DND-41 (cell line): ENCODE measurements around the gene S100A12.

ENCODE experiments used
- EZH2 ChIP-seq: IDR thresholded peaks from 3 replicates; pipeline ENCODE4 v1.6.1; 2012; ENCODE audit warnings: borderline replicate concordance, low read depth, mild to moderate bottlenecking, moderate library complexity, low read length, inconsistent platforms; ENCODE audit not compliant: severe bottlenecking
- TF ChIP-seq, protein P1 (sequence below): IDR thresholded peaks from 2 replicates; pipeline ENCODE4 v1.5.1; 2012; ENCODE audit warnings: borderline replicate concordance, low read length, moderate library complexity, mild to moderate bottlenecking; ENCODE audit not compliant: poor library complexity, severe bottlenecking; ENCODE audit errors: extremely low read depth

DNA sequence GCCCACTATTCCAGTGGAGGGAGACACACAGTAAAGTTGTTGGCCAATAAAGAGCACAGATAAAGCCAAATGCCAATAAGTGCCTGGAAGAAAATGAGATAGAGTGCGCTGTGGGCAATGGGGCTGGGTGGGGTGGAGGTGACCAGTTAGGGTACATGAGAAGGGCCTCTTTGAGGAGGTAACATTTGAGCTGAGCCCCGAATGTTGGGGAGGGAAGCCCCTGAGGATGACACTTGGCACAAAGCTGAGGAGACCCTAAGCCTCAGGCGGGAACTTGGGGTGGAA lies 16.8 kb downstream of the S100A12 start:
- TF ChIP-seq, protein P1, sequence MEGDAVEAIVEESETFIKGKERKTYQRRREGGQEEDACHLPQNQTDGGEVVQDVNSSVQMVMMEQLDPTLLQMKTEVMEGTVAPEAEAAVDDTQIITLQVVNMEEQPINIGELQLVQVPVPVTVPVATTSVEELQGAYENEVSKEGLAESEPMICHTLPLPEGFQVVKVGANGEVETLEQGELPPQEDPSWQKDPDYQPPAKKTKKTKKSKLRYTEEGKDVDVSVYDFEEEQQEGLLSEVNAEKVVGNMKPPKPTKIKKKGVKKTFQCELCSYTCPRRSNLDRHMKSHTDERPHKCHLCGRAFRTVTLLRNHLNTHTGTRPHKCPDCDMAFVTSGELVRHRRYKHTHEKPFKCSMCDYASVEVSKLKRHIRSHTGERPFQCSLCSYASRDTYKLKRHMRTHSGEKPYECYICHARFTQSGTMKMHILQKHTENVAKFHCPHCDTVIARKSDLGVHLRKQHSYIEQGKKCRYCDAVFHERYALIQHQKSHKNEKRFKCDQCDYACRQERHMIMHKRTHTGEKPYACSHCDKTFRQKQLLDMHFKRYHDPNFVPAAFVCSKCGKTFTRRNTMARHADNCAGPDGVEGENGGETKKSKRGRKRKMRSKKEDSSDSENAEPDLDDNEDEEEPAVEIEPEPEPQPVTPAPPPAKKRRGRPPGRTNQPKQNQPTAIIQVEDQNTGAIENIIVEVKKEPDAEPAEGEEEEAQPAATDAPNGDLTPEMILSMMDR, result no peak
- no peak for TF ChIP-seq EZH2
